IPS-20b (cell line): ENCODE data around the gene CNTN4.

ENCODE experiments used
- H3K27ac ChIP-seq: one replicate; pipeline ENCODE4 v1.5.1; 2013; ENCODE audit warnings: low read length
- H3K27me3 ChIP-seq: 2 replicates; pipeline ENCODE4 v1.6.1; 2013; ENCODE audit warnings: mild to moderate bottlenecking, low read length, inconsistent platforms; ENCODE audit not compliant: insufficient read depth
- H3K36me3 ChIP-seq: 2 replicates; pipeline ENCODE4 v1.6.1; 2013; ENCODE audit warnings: low read depth, mild to moderate bottlenecking, inconsistent platforms, low read length, moderate library complexity; ENCODE audit not compliant: insufficient read depth
- H3K4me1 ChIP-seq: 2 replicates; pipeline ENCODE4 v1.6.1; 2013; ENCODE audit warnings: mild to moderate bottlenecking, control low read depth, inconsistent platforms, low read length, moderate library complexity; ENCODE audit not compliant: insufficient read depth
- H3K4me3 ChIP-seq: 2 replicates; pipeline ENCODE4 v1.5.1; 2013; ENCODE audit warnings: mild to moderate bottlenecking, low read length, inconsistent platforms
- H3K9ac ChIP-seq: 2 replicates; pipeline ENCODE4 v1.6.1; 2013; ENCODE audit warnings: low read depth, mild to moderate bottlenecking, inconsistent platforms, low read length, moderate library complexity
- H3K9me3 ChIP-seq: 2 replicates; pipeline ENCODE4 v1.6.1; 2013; ENCODE audit warnings: mild to moderate bottlenecking, low read depth, low read length, inconsistent platforms; ENCODE audit not compliant: insufficient read depth

The CNTN4 gene

DNA sequence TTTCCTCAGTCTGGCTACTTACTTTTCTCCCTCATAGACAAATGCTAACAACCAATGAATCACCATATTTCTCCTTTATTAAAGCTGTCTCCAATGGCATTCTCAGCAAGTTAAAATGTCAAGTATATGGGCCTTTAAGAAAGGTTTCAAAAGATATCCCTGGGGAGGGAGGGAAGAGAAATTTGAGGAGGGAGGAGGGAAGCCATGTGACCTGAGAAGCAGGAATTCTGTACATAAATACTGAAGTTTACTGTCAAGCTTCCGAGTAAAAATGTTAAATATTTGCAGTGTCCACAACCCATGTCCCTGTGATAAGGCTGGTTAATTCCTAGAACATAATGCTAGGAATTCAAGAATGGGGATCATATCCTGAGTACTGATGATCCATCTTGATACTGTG is 175.9 kb downstream of the CNTN4 start:
- no peaks in the 10 kb centered on the region for H3K9me3 ChIP-seq
- no peaks in the 10 kb centered on the region for H3K27me3 ChIP-seq
- H3K27ac ChIP-seq: no peak overlapping the region
- peaks cover 16% of the 10 kb centered on the region for H3K4me1 ChIP-seq
- H3K36me3 ChIP-seq: no peaks in the 10 kb centered on the region
- no peak overlapping the region for H3K4me3 ChIP-seq
- H3K9ac ChIP-seq: no peak overlapping the region

DNA sequence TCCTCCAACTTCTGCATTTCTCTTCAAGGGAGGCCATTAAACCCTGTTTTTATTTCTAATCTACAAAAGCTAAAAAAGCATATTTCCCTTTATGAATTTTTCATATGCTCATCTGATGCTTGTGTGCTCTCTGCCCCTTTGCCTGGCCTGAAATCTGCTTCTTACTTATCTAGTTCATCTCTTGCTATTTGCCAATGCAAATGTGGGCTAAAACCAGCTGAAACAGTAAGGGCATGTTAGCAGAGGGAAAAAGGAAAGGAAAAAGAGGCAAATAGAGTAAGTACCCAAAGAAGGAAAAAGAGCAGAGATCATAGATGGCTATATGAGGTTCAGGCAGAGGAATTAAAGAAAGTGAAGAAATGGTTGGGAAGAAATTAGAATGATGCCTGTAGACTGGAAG is 185.2 kb downstream of the CNTN4 start:
- no peaks in the 10 kb centered on the region for H3K27me3 ChIP-seq
- H3K9me3 ChIP-seq: no peaks in the 10 kb centered on the region
- H3K4me3 ChIP-seq: no peak overlapping the region
- H3K27ac ChIP-seq: no peak overlapping the region
- H3K36me3 ChIP-seq: no peaks in the 10 kb centered on the region
- H3K9ac ChIP-seq: no peak overlapping the region
- no peaks in the 10 kb centered on the region for H3K4me1 ChIP-seq

DNA sequence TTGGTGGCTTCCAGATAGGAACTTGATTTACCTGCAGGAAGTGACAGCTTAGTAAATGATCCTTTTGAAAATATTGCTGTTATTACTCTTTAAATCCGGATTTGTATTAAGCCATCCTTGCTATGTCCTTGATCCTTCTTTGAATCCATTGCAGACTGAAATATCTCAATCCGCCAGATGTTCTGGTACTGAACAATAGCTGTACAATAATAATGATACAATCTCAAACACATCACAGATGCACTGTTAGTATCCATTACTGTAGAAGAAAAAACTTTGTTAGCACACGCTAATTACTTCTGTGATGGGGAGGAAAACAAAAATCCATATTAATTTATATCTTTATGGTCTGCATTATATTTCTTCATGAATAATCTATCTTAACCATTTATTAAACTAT is 202.3 kb downstream of the CNTN4 start:
- H3K4me3 ChIP-seq: no peak overlapping the region
- H3K9me3 ChIP-seq: no peaks in the 10 kb centered on the region
- H3K27ac ChIP-seq: no peak overlapping the region
- no peak overlapping the region for H3K9ac ChIP-seq
- no peaks in the 10 kb centered on the region for H3K27me3 ChIP-seq
- peaks cover 11% of the 10 kb centered on the region; the same call in 1 of the 2 replicates for H3K4me1 ChIP-seq
- no peaks in the 10 kb centered on the region for H3K36me3 ChIP-seq

DNA sequence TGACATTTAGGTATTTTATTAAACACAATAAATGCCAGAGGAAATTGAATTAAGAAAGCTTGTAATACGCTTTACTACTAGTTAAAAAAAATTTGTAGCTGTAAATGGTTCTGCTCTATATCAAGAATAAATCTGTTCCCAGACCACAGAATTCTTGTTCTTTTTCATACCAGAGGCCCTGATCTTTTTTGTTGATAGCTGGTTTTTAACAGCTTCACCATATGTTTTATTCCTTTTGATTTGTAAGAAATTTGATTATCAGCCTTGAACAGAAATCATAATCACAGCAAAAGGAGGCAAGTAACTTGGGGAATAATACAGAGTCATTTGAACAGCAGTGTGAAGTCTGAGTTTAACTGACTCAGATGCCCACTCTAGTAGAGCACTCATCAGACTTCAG is 202.7 kb downstream of the CNTN4 start:
- H3K9me3 ChIP-seq: no peaks in the 10 kb centered on the region
- no peak overlapping the region for H3K27ac ChIP-seq
- H3K4me3 ChIP-seq: no peak overlapping the region

DNA sequence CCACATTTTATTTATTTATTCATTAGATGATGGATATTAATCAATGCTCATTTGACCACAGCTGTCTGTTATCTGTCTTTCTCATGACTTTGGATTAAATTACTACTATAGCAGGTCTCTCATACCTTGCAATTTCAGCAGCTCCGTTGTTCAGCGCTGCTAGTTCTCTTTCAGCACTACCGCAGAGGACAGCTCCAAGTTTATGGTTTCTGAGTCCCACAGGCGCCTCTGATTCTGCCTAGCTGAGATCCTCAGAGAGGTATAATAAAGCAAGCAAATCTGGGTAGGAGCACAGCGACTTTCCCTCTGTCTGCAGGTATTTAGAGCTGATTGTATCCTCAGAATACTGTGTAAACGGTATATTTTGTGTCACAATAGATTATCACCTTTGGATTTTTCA is 204.9 kb downstream of the CNTN4 start:
- H3K9ac ChIP-seq: no peak overlapping the region
- H3K4me1 ChIP-seq: peaks cover 11% of the 10 kb centered on the region; the same call in 1 of the 2 replicates

More for the DNA sequence above, 202.7 kb downstream of the CNTN4 start:
- H3K4me1 ChIP-seq: peaks cover 11% of the 10 kb centered on the region; the same call in 1 of the 2 replicates
- no peak overlapping the region for H3K9ac ChIP-seq
- H3K27me3 ChIP-seq: no peaks in the 10 kb centered on the region
- no peaks in the 10 kb centered on the region for H3K36me3 ChIP-seq

DNA sequence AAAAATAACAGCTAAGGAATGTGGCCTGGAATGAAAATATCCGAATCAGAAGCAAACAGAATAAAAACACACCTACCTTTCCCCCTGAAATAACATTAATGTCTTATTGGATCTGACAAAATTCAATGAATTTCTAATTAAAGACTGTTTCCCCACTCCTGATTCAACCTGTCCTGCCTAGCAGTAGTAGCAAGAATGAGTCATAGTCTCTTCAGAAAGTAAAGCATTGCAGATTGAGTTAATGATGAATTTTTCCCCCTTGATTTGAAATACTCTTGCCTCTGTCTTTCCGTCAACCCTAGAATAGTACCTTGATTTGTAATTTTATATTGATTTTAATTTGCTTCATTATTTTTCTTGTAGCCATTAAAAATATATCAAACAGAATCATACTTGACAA is 212.4 kb downstream of the CNTN4 start:
- H3K9me3 ChIP-seq: no peaks in the 10 kb centered on the region
- H3K36me3 ChIP-seq: no peaks in the 10 kb centered on the region

More for the DNA sequence above, 204.9 kb downstream of the CNTN4 start:
- Histone ChIP-seq H3K27ac (no peak overlapping the region), H3K4me3 (no peak overlapping the region), H3K27me3 (no peaks in the 10 kb centered on the region), H3K36me3 (no peaks in the 10 kb centered on the region), H3K9me3 (no peaks in the 10 kb centered on the region)

GRCh38 chr3:2317521-2317920 is 218.9 kb downstream of the CNTN4 start:
- Histone ChIP-seq H3K9ac (no peak overlapping the region), H3K36me3 (no peaks in the 10 kb centered on the region), H3K27ac (no peak overlapping the region), H3K9me3 (no peaks in the 10 kb centered on the region), H3K4me1 (no peaks in the 10 kb centered on the region), H3K27me3 (no peaks in the 10 kb centered on the region), H3K4me3 (no peak overlapping the region)

More for the DNA sequence above, 212.4 kb downstream of the CNTN4 start:
- Histone ChIP-seq H3K9ac (no peak overlapping the region), H3K27ac (no peak overlapping the region), H3K4me3 (no peak overlapping the region), H3K27me3 (no peaks in the 10 kb centered on the region), H3K4me1 (no peaks in the 10 kb centered on the region)

GRCh38 chr3:2334921-2335320 is 236.3 kb downstream of the CNTN4 start:
- Histone ChIP-seq H3K27me3 (no peaks in the 10 kb centered on the region), H3K9me3 (no peaks in the 10 kb centered on the region), H3K36me3 (no peaks in the 10 kb centered on the region)

GRCh38 chr3:2343031-2343682 is 244.5 kb downstream of the CNTN4 start:
- H3K27ac ChIP-seq: no peak overlapping the region
- H3K36me3 ChIP-seq: no peaks in the 10 kb centered on the region
- no peak overlapping the region for H3K9ac ChIP-seq
- H3K27me3 ChIP-seq: no peaks in the 10 kb centered on the region
- H3K4me3 ChIP-seq: no peak overlapping the region
- peaks cover 3% of the 10 kb centered on the region; the same call in 1 of the 2 replicates for H3K4me1 ChIP-seq
- no peaks in the 10 kb centered on the region; the same call in 1 of the 2 replicates for H3K9me3 ChIP-seq

More at GRCh38 chr3:2334921-2335320, 236.3 kb downstream of the CNTN4 start:
- Histone ChIP-seq H3K9ac (no peak overlapping the region), H3K4me3 (no peak overlapping the region), H3K27ac (no peak overlapping the region), H3K4me1 (peaks cover 2% of the 10 kb centered on the region; the same call in 1 of the 2 replicates)

GRCh38 chr3:2352134-2352762 is 253.6 kb downstream of the CNTN4 start:
- Histone ChIP-seq H3K36me3 (no peaks in the 10 kb centered on the region), H3K27ac (no peak overlapping the region), H3K27me3 (no peaks in the 10 kb centered on the region), H3K4me3 (no peak overlapping the region), H3K4me1 (peaks cover 23% of the 10 kb centered on the region; the same call in 1 of the 2 replicates), H3K9me3 (no peaks in the 10 kb centered on the region), H3K9ac (no peak overlapping the region)

DNA sequence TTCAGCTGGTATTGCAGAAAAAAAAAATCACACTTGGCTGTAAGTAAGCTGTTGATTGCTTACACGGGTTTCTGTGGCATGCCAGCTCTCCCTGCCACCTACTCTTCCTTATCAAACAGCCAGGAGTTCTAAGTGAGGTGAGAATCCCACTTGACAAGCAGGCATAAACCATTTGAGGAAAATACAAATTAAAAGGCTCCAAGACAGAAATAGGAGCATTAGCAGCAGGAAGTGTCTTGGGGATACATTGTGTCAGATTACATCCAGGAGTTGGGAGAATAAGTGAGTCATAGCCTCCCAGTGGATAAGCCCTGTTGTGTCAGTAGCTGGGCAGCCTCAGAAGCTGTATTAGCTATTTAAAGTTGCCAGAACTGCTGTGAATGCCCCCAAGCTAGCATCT is 256.0 kb downstream of the CNTN4 start:
- H3K4me3 ChIP-seq: no peak overlapping the region
- H3K27ac ChIP-seq: no peak overlapping the region
- H3K27me3 ChIP-seq: no peaks in the 10 kb centered on the region
- no peaks in the 10 kb centered on the region for H3K9me3 ChIP-seq
- H3K36me3 ChIP-seq: no peaks in the 10 kb centered on the region
- no peak overlapping the region for H3K9ac ChIP-seq
- H3K4me1 ChIP-seq: peaks cover 18% of the 10 kb centered on the region; the same call in 1 of the 2 replicates
